Ovary (tissue), 3 donors: ENCODE measurements around the gene WWOX.

Experiments used
- EP300 ChIP-seq: sonication (generic); formaldehyde crosslinking; IDR thresholded peaks from one replicate; pipeline ENCODE4 v1.6.1; 2017; ENCODE audit warnings: antibody characterized with exemption
- POLR2A ChIP-seq: fragments of 450-650 bp; IDR thresholded peaks from one replicate; pipeline ENCODE4 v1.6.1; 2017; ENCODE audit warnings: antibody characterized with exemption, mild to moderate bottlenecking, moderate library complexity
- TF ChIP-seq, protein P1 (sequence below), 3 donors: fragments of 450-650 bp in 2 of 3; fragments of 200-600 bp in 1 of 3; IDR thresholded peaks; one replicate each; pipeline versions ENCODE4 v1.5.1 to v1.8.0; 2016 to 2022; ENCODE audit warnings: antibody characterized with exemption in 3 of 3, mild to moderate bottlenecking in 1 of 3
- donor health status: DM: no; HTN: no; CAD: no.

DNA sequence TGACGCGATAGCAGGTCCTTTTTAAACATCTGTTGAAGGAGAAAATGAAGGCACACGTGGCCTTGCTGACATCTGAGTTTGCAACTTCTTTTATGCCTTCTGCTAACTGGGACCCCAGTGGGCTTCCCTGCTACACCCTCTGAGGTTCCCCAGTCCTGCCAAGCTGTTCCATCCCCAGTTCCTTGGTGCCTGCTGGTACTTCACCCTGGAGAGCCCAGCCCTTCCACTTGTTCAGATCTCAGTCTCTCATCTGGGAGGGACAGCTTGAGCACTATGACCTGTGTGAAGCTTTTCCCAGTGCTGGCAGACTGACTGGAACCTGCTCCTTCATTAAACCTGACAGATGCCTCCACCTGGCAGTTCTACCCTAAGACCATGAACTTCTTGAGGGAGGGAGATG, 95.5 kb downstream of the WWOX start:
- no peak for TF ChIP-seq POLR2A
- TF ChIP-seq, protein P1, sequence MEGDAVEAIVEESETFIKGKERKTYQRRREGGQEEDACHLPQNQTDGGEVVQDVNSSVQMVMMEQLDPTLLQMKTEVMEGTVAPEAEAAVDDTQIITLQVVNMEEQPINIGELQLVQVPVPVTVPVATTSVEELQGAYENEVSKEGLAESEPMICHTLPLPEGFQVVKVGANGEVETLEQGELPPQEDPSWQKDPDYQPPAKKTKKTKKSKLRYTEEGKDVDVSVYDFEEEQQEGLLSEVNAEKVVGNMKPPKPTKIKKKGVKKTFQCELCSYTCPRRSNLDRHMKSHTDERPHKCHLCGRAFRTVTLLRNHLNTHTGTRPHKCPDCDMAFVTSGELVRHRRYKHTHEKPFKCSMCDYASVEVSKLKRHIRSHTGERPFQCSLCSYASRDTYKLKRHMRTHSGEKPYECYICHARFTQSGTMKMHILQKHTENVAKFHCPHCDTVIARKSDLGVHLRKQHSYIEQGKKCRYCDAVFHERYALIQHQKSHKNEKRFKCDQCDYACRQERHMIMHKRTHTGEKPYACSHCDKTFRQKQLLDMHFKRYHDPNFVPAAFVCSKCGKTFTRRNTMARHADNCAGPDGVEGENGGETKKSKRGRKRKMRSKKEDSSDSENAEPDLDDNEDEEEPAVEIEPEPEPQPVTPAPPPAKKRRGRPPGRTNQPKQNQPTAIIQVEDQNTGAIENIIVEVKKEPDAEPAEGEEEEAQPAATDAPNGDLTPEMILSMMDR (IDR thresholded peaks at IDR 0.05) = no peak
- no peak for TF ChIP-seq EP300
